Stomach (tissue), 9 donors: ENCODE results near the gene SLC35E2B. TPM values are rescaled to one million over a fixed set of nuclear protein-coding genes. Genes with fewer than 3 reads are reported as not detected.
"Not testable (repeated sequence)": the region's sequence is repeated elsewhere in the genome, so short reads cannot be mapped to it uniquely, and the experiment has no call there.

ENCODE experiments used
- DNase-seq, 2 donors: peaks; one replicate each; pipeline versions ENCODE4 v3.0.0 to v3.0.0-alpha.2; 2013 to 2019
- H3K27ac ChIP-seq, 5 donors: fragments of 200-600 bp in 4 of 5; sonication (generic) in 4 of 5; one replicate each; pipeline ENCODE4 v1.5.1; 2013 to 2019; ENCODE audit warnings: mild to moderate bottlenecking in 1 of 5, moderate library complexity in 1 of 5
- H3K27me3 ChIP-seq, 3 donors: fragments of 200-600 bp; sonication (generic); one replicate each; pipeline ENCODE4 v1.5.1; 2017 to 2019; ENCODE audit warnings: mixed run types in 1 of 3
- H3K36me3 ChIP-seq, 4 donors: fragments of 200-600 bp; sonication (generic); 1 replicate in 3 of 4; 2 replicates in 1 of 4; pipeline ENCODE4 v1.5.1; 2016 to 2019
- H3K4me1 ChIP-seq, 4 donors: fragments of 200-600 bp; sonication (generic); one replicate each; pipeline ENCODE4 v1.5.1; 2016 to 2019
- H3K4me3 ChIP-seq, 4 donors: fragments of 200-600 bp; sonication (generic) in 3 of 4; one replicate each; pipeline ENCODE4 v1.5.1; 2016 to 2019; ENCODE audit warnings: mild to moderate bottlenecking in 1 of 4
- H3K9me3 ChIP-seq, 4 donors: fragments of 200-600 bp; sonication (generic); one replicate each; pipeline ENCODE4 v1.5.1; 2016 to 2019
- CTCF ChIP-seq, 7 experiments: fragments of 450-650 bp in 4 of 7; fragments of 200-600 bp in 3 of 7; sonication (generic) in 3 of 7; IDR thresholded peaks; one replicate each; pipeline ENCODE4 v1.5.1; 2016 to 2019; ENCODE audit warnings: antibody characterized with exemption in 7 of 7, control low read depth in 2 of 7, mild to moderate bottlenecking in 1 of 7
- EP300 ChIP-seq: sonication (generic); formaldehyde crosslinking; IDR thresholded peaks from one replicate; pipeline ENCODE4 v1.6.1; 2017; ENCODE audit warnings: antibody characterized with exemption
- POLR2A ChIP-seq, 4 donors: fragments of 450-650 bp; IDR thresholded peaks; one replicate each; pipeline ENCODE4 v1.6.1; 2016; ENCODE audit warnings: antibody characterized with exemption in 4 of 4, control low read depth in 2 of 4, mild to moderate bottlenecking in 1 of 4, moderate library complexity in 1 of 4
- POLR2AphosphoS5 ChIP-seq, 3 donors: sonication (generic); formaldehyde crosslinking; IDR thresholded peaks; one replicate each; pipeline ENCODE4 v1.6.1; 2016; ENCODE audit warnings: antibody characterized with exemption in 3 of 3
- WGBS, 5 donors: extraction: QIAGEN DNeasy Blood & Tissue Kit in 3 of 5; methylation state at CpG; one replicate each; pipeline versions ENCODE4 v1.1.5 to v1.1.7; 2013 to 2018; 5-methylcytosine and 5-hydroxymethylcytosine counted together
- intact Hi-C: fragments of 100-400 bp; cut with DNase I; formaldehyde crosslinking; loops from one replicate; pipeline ENCODE4 v1.15.1; 2023; ENCODE audit warnings: low total_unique reads
- polyA plus RNA-seq, 3 donors: library from polyadenylated mRNA; stranded (reverse); fragments of 200-250 nt; gene quantifications; one replicate each; pipeline ENCODE4 v1.2.3, GENCODE V29; 2013
- total RNA-seq, 5 donors: library from RNA; depleted of rRNA; stranded (reverse); fragments of >200 nt; gene quantifications; one replicate each; pipeline versions ENCODE4 v1.1.0 to v1.2.3, GENCODE V29; 2014 to 2016
- donor health status: healthy with polysubstance abuse.
- donor health status: Bipolar disorder and iron deficiency.
- donor health status: healthy.

SLC35E2B gene
- total and polyA plus RNA-seq, 8 donors: 11.2 to 105 (median 21.3) TPM

GRCh38 chr1:1703796-1704195, 11.2 kb upstream of the SLC35E2B start:
- Histone ChIP-seq H3K4me3 (no peak overlapping the region), H3K36me3 (peaks cover 10 to 41% (median 39%) of the 10 kb centered on the region in 4 donors), H3K27ac (no peak overlapping the region), H3K27me3 (no peaks in the 10 kb centered on the region), H3K4me1 (no peaks in the 10 kb centered on the region), H3K9me3 (no peaks in the 10 kb centered on the region)
- DNase-seq: no peak
- intact Hi-C loops: no loop called here
- WGBS, 5 donors: 91 to 95% (median 91%) methylated on average over 15 to 22 of the region's 22 CpGs
- TF ChIP-seq POLR2AphosphoS5 (IDR thresholded peaks at IDR 0.05) (no peak), CTCF (IDR thresholded peaks at IDR 0.05) (no peak), EP300 (no peak), POLR2A (IDR thresholded peaks at IDR 0.05) (no peak)

GRCh38 chr1:1702506-1702905, 9.9 kb upstream of the SLC35E2B start:
- H3K27ac ChIP-seq, DNase-seq, H3K4me1 ChIP-seq, intact Hi-C loops, H3K4me3 ChIP-seq, H3K9me3 ChIP-seq, H3K27me3 ChIP-seq: not testable (repeated sequence)
- H3K36me3 ChIP-seq: peaks cover 10 to 32% (median 29%) of the 10 kb centered on the region in 4 donors
- 61 to 84% (median 78%) methylated on average over 3 to 12 of the region's 18 CpGs for WGBS, 5 donors

GRCh38 chr1:1700557-1700956, 8.0 kb upstream of the SLC35E2B start:
- H3K9me3 ChIP-seq, H3K4me1 ChIP-seq, H3K4me3 ChIP-seq, intact Hi-C loops, H3K27me3 ChIP-seq, H3K27ac ChIP-seq, DNase-seq: not testable (repeated sequence)
- no CpG with 5 or more reads among the region's 33 CpGs for WGBS, 5 donors
- peaks cover 10 to 18% (median 16%) of the 10 kb centered on the region in 4 donors for H3K36me3 ChIP-seq

- no CpG with 5 or more reads among the region's 45 CpGs for WGBS, 5 donors
- H3K36me3 ChIP-seq: peaks cover 10 to 16% (median 16%) of the 10 kb centered on the region in 4 donors
- intact Hi-C loops, H3K27ac ChIP-seq, H3K4me1 ChIP-seq, H3K9me3 ChIP-seq, H3K27me3 ChIP-seq, DNase-seq, H3K4me3 ChIP-seq: not testable (repeated sequence)
Observed at GRCh38 chr1:1700067-1700466, 7.5 kb upstream of the SLC35E2B start.

- H3K4me1 ChIP-seq, H3K9me3 ChIP-seq, H3K27ac ChIP-seq, H3K27me3 ChIP-seq, DNase-seq, H3K36me3 ChIP-seq, intact Hi-C loops, H3K4me3 ChIP-seq: not testable (repeated sequence)
- 87 to 93% (median 90%) methylated on average over 2 to 15 of the region's 19 CpGs for WGBS, 5 donors
Observed at GRCh38 chr1:1699061-1699460, 6.5 kb upstream of the SLC35E2B start.

GRCh38 chr1:1697358-1698183, 5.0 kb upstream of the SLC35E2B start:
- H3K4me1 ChIP-seq: peaks cover 0 to 12% (median 9%) of the 10 kb centered on the region in 4 donors
- DNase-seq, H3K9me3 ChIP-seq, H3K36me3 ChIP-seq, H3K27me3 ChIP-seq, intact Hi-C loops, H3K27ac ChIP-seq, H3K4me3 ChIP-seq: not testable (repeated sequence)
- 58 to 83% (median 75%) methylated on average over 2 to 22 of the region's 26 CpGs for WGBS, 5 donors

- H3K27me3 ChIP-seq, DNase-seq, H3K36me3 ChIP-seq, intact Hi-C loops, H3K4me3 ChIP-seq, H3K27ac ChIP-seq, H3K9me3 ChIP-seq: not testable (repeated sequence)
- 87 to 97% (median 91%) methylated on average over 14 to 20 of the region's 23 CpGs for WGBS, 5 donors
- H3K4me1 ChIP-seq: peaks cover 0 to 12% (median 9%) of the 10 kb centered on the region in 4 donors
Observed at GRCh38 chr1:1696431-1697357, 4.1 kb upstream of the SLC35E2B start.

GRCh38 chr1:1692324-1692713, 276 bp downstream of the SLC35E2B start:
- intact Hi-C loops, H3K9me3 ChIP-seq, H3K27me3 ChIP-seq: not testable (repeated sequence)
- peak overlapping the region; percentile 54 to 60 (median 56) for H3K4me3 ChIP-seq
- H3K36me3 ChIP-seq: peaks cover 0 to 22% (median 4%) of the 10 kb centered on the region in 4 donors
- peak overlapping the region; percentile 88 to 93 (median 91) for H3K27ac ChIP-seq
- WGBS, 5 donors: 0 to 1% (median 0%) methylated on average over 10 to 31 of the region's 45 CpGs
- peak; percentile 55 to 89 for DNase-seq
- H3K4me1 ChIP-seq: peaks cover 0 to 36% (median 12%) of the 10 kb centered on the region in 4 donors

- peaks cover 6 to 45% (median 20%) of the 10 kb centered on the region in 4 donors for H3K4me1 ChIP-seq
- WGBS, 5 donors: 0 to 11% (median 7%) methylated on average over 1 to 4 of the region's 16 CpGs; no CpG with 5 or more reads in 2 of the 5 donors
- H3K27me3 ChIP-seq, intact Hi-C loops, DNase-seq, H3K9me3 ChIP-seq: not testable (repeated sequence)
- peak overlapping the region in 3 of 4 donors; percentile 32 to 37 (median 35) for H3K4me3 ChIP-seq
- H3K36me3 ChIP-seq: peaks cover 0 to 22% (median 4%) of the 10 kb centered on the region in 4 donors
- H3K27ac ChIP-seq: peak overlapping the region in 1 of 5 donors; percentile 24
Observed at GRCh38 chr1:1691443-1691842, 1.2 kb downstream of the SLC35E2B start.

- DNase-seq, H3K27me3 ChIP-seq, intact Hi-C loops, H3K9me3 ChIP-seq, H3K4me3 ChIP-seq: not testable (repeated sequence)
- Histone ChIP-seq H3K4me1 (peaks cover 6 to 61% (median 28%) of the 10 kb centered on the region in 4 donors), H3K36me3 (peaks cover 0 to 22% (median 4%) of the 10 kb centered on the region in 4 donors), H3K27ac (peak overlapping the region in 1 of 5 donors; percentile 42)
- 87 to 96% (median 93%) methylated on average over 5 to 7 of the region's 7 CpGs for WGBS, 5 donors
Observed at GRCh38 chr1:1689526-1689925, 3.1 kb downstream of the SLC35E2B start.
